HTERT RPE-1 (cell line): Measurements from ENCODE around the gene HMGCS2.

Experiments
- in situ Hi-C: fragments of 300-500 bp; cut with MboI; formaldehyde crosslinking; loops from 4 replicates; pipeline ENCODE4 v1.14.3; 2020; ENCODE audit warnings: low sequenced_read_pairs

The HMGCS2 gene

DNA sequence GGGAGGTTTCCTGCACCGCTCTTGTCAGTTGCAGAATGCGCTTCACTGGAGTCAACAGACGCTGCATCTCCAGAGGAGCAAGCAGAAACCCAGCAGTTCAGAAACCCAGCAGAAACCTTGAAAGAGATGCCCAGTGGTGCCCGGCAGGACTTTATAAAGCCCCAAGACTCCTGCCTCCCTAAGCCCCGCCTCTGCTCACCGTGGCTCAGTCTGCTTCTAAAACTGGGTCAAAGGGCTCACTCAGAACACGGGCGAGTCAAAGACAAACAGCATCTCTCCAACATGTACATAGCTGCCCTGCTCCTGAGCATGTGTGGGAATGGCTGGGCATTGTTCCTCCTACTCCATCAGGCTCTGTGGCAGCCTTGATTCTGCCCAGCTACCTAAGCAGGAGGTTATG is at the start of gene HMGCS2:
TSS of gene HMGCS2 (minus strand) at position 128 of the 400 bp plus-strand sequence. CDS start at position 67, 61 bp downstream.
- in situ Hi-C loops, result no loop called here

GRCh38 chr1:119818181-119818580 is 49.5 kb upstream of the HMGCS2 start:
- in situ Hi-C loops, result no loop called here

- in situ Hi-C loops, result no loop called here
Measured at GRCh38 chr1:119816407-119816806, 47.7 kb upstream of the HMGCS2 start.

GRCh38 chr1:119815928-119816327 is 47.2 kb upstream of the HMGCS2 start:
- in situ Hi-C loops, result no loop called here

GRCh38 chr1:119815361-119815760 is 46.7 kb upstream of the HMGCS2 start:
- in situ Hi-C loops, result no loop called here

GRCh38 chr1:119814288-119814687 is 45.6 kb upstream of the HMGCS2 start:
- in situ Hi-C loops, result no loop called here

DNA sequence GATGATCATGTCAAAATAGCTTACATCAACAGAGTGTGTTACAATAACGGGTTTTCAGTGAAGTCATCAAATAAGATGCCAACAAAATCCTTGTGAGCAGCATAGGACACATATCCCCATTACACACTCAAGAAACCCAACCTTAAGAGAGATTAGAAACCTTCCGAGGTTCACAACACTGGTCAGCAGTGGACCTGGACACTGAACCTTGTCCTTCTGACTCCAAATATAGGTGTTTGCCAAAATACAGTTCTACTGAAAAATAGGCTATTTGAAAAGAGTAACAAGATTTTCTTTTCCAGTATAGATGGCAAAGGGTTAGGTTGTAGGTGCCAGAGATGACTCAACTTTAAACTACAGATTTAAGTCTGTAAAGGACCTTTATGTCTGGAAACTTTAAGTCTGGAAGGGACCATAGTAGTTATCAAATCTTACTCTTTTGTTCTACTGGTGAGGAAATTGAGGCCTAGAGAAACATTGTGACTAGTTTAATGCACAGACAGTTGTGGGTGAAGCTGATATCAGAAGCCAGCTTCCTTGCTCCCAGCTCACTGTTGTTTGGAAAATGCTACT is 43.4 kb upstream of the HMGCS2 start:
- in situ Hi-C loops, result no loop called here

DNA sequence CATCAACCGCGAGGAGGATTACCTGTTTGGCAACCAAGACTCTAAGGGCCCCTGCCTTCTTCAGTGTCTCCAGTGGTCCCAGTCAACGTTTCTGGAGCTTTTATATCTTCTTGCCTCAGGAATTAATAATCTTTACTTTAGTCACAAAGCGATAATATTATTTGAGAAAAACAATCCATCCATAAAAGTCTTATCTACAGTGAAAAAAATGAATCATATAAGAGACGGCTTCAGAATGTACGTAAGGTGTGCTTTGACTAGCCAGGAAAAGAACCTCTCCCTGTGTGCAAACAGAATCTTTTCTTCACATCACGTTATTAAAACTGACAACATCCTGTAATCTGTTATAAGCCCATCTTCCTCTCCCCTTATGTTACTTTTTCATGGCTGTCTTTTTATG is 42.7 kb upstream of the HMGCS2 start, which contains the start of gene REG4:
TSS of gene REG4 (minus strand) at position 74 of the 400 bp plus-strand sequence. CDS start 2,691 bp downstream, outside the sequence.
- in situ Hi-C loops, result no loop called here

DNA sequence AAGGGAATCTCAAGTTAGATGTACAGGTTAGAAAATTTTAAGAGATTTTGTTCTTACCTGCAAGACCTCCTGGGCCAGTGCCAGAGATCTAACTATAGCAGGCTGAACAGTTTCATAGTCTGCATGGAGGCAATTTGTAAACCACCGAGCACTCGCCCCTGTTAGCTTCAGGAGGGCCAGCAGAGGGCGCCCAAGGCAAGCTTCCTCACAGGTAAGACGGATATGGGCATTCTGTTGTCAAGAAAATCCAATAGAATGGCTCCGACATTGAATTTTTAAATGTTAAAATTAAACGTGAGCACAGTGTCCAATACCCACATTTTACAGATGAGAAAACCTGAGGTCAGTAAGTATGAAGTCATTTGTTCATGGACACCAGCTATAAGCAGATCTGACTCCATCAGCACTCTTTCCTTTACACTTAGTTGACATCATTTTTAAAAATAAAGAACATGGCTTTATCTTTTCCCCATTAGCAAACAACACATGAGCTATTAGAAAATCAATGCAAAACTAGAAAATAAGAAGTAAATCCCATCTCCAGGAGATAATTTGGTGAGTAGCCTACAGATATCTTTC is 40.4 kb upstream of the HMGCS2 start:
- in situ Hi-C loops, result no loop called here

- in situ Hi-C loops, result no loop called here
Measured at GRCh38 chr1:119808491-119808890, 39.8 kb upstream of the HMGCS2 start.

GRCh38 chr1:119806489-119806888 is 37.8 kb upstream of the HMGCS2 start:
- in situ Hi-C loops, result no loop called here

- in situ Hi-C loops, result no loop called here
Measured at GRCh38 chr1:119805746-119806145, 37.0 kb upstream of the HMGCS2 start.

- in situ Hi-C loops, result no loop called here
Measured at GRCh38 chr1:119805247-119805646, 36.5 kb upstream of the HMGCS2 start.

DNA sequence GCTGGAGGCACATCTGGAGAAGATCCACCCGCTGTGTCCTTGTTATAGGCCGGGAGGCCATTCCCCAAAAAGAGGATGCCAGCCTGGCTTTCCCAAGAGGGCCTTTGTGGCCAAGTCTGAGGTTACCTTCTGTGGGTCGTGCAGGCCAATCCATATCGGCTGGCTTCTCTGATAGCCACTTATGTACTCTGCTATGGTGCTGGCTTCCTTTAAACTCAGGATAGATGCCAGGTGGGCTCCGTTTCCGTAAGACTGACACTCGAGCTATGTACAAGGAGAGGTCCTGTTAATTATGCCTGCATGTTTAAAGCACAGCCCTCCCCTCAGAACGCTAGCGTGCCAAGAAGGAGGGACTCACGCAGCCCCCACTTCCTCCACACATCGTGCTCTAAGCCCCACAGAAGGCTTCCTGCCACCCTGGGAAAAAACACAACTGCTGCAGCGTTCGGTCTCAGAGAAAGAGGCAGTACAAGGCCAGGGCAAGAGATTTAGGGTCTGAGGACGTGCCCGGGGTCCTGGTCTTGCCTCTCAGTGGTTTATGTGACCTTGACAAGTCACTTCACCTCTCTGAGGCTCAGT is 31.0 kb upstream of the HMGCS2 start:
- in situ Hi-C loops, result no loop called here

GRCh38 chr1:119799003-119799402 is 30.3 kb upstream of the HMGCS2 start:
- in situ Hi-C loops, result no loop called here

GRCh38 chr1:119797606-119798005 is 28.9 kb upstream of the HMGCS2 start:
- in situ Hi-C loops, result no loop called here

GRCh38 chr1:119797162-119797561 is 28.5 kb upstream of the HMGCS2 start:
- in situ Hi-C loops, result no loop called here

GRCh38 chr1:119795261-119796200 is 26.8 kb upstream of the HMGCS2 start:
- in situ Hi-C loops, result no loop called here

DNA sequence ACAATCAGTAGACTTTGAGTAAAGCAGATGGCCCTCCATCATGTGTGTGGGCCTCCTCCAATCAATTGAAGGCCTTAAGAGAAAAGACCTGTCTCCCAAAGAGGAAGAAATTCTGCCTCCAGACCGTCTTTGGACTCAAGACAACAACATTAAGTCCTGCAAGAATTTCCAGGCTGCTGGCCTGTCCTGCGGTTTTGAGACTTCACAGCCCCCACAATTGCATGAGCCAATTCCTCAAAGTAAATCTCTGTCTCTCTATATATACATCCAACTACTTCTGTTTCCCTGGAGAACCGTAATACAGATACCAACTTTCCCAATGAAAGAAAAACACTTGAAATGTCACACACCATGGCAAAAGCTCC is 26.2 kb upstream of the HMGCS2 start:
- in situ Hi-C loops, result no loop called here

- in situ Hi-C loops, result no loop called here
Measured at GRCh38 chr1:119794230-119794875, 25.6 kb upstream of the HMGCS2 start.

- in situ Hi-C loops, result no loop called here
Measured at GRCh38 chr1:119791377-119791776, 22.7 kb upstream of the HMGCS2 start.
